Colonic mucosa (tissue), 4 donors: Measurements from ENCODE around the gene SCAF11. TPM values are rescaled to one million over a fixed set of nuclear protein-coding genes. Genes with fewer than 3 reads are reported as not detected.

Source experiments
- DNase-seq: peaks from one replicate; pipeline ENCODE4 v3.0.0-alpha.2; 2020
- H3K27ac ChIP-seq: fragments of 200-600 bp; one replicate; pipeline ENCODE4 v1.8.0; 2021
- H3K27me3 ChIP-seq: fragments of 200-600 bp; one replicate; pipeline ENCODE4 v1.8.0; 2021
- H3K36me3 ChIP-seq: fragments of 200-600 bp; one replicate; pipeline ENCODE4 v1.8.0; 2021
- H3K4me1 ChIP-seq: fragments of 200-600 bp; one replicate; pipeline ENCODE4 v1.8.0; 2021; ENCODE audit warnings: mild to moderate bottlenecking
- H3K4me3 ChIP-seq: fragments of 200-600 bp; one replicate; pipeline ENCODE4 v1.8.0; 2021
- H3K9ac ChIP-seq, 2 donors: one replicate each; pipeline ENCODE4 v1.7.0; 2013; ENCODE audit warnings: control low read depth in 2 of 2, low read depth in 2 of 2, low read length in 2 of 2
- H3K9me3 ChIP-seq: fragments of 200-600 bp; one replicate; pipeline ENCODE4 v1.8.0; 2021
- intact Hi-C: fragments of 100-400 bp; cut with DNase I; formaldehyde crosslinking; loops from one replicate; pipeline ENCODE4 v1.14.1; 2022
- total RNA-seq, 2 donors: library from RNA; stranded (reverse); fragmentation: NEBNext Ultra II Directional in 1 of 2; extraction: Animal tissue kit (Norgen Biotek cat#: 25700) in 1 of 2; gene quantifications; one replicate each; pipeline ENCODE4 v1.2.1, GENCODE V29; 2021
- TF ChIP-seq, protein P1 (sequence below): fragments of 200-600 bp; IDR thresholded peaks from one replicate; pipeline ENCODE4 v1.8.0; 2022; ENCODE audit warnings: antibody characterized with exemption, mild to moderate bottlenecking
- donor health status: healthy.
- donor health status: DM: no; HTN: no; CAD: no.
- donor health status: DM: no; HTN: no; CAD: no.

SCAF11 gene
- total RNA-seq, 2 donors from 2014 or later = 84.8 to 105 TPM

DNA sequence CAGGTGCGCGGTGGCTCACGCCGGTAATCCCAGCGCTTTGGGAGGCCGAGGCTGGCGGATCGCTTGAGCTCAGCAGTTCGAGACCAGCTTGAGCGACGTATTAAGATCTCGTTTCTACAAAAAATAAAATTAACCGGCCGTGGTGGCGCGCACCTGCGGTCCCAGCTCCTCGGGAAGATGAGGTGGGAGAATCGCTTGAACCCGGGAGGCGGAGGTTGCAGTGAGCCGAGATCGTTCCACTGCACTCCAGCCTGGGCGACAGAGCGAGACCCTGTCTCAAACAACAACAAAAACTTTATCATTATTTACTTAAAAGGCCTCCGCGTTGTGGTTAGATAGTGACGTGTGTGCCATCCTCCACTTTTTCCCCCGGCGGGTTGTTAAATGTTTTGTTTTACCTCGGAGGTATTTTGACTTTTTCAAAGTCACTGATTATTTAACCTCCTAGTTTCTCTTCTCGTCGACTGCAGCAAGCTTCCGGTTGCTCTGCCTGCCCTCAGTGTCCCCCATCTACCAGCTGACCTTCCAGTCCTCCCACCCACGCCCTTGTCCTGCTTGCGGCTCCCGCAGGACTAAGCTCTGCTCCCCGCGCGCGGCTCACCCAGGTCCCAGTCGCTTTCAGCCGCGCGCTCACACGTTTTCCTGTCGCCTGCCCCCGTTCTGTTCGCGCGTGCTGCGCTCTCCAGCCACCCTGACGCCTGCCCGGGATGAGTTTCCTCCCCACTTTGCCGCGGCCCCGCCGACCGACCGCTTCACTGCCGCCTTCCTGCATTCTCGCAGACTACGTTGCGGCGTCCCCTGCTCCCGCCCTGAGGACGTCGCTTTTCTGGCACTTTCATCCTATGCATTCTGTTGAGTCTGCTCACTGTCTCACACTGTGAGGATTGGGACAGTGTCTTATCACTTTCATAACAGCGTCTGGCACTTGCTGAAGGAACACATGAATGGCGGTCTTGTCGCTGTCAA lies 1.2 kb upstream of the SCAF11 start:
- Histone ChIP-seq H3K9me3 (no peaks in the 10 kb centered on the region), H3K36me3 (no peaks in the 10 kb centered on the region), H3K27me3 (no peaks in the 10 kb centered on the region), H3K4me1 (peaks cover 8% of the 10 kb centered on the region), H3K4me3 (peak overlapping the region; percentile 59), H3K9ac (peak overlapping the region; percentile 85 to 96), H3K27ac (peak overlapping the region; percentile 92)
- intact Hi-C loops = loop anchor here (2.0 kb wide), 1 partner anchor 263 kb away; the partner anchor contains the start of gene ARID2
- peak; percentile 80 for DNase-seq
- TF ChIP-seq, protein P1, sequence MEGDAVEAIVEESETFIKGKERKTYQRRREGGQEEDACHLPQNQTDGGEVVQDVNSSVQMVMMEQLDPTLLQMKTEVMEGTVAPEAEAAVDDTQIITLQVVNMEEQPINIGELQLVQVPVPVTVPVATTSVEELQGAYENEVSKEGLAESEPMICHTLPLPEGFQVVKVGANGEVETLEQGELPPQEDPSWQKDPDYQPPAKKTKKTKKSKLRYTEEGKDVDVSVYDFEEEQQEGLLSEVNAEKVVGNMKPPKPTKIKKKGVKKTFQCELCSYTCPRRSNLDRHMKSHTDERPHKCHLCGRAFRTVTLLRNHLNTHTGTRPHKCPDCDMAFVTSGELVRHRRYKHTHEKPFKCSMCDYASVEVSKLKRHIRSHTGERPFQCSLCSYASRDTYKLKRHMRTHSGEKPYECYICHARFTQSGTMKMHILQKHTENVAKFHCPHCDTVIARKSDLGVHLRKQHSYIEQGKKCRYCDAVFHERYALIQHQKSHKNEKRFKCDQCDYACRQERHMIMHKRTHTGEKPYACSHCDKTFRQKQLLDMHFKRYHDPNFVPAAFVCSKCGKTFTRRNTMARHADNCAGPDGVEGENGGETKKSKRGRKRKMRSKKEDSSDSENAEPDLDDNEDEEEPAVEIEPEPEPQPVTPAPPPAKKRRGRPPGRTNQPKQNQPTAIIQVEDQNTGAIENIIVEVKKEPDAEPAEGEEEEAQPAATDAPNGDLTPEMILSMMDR = no peak

- intact Hi-C loops = loop anchor here (2.0 to 5.0 kb wide), 2 partner anchors 228 to 261 kb away; partner anchors contain the start of gene ARID2
- Histone ChIP-seq H3K9me3 (no peaks in the 10 kb centered on the region), H3K4me3 (peak overlapping the region; percentile 82), H3K27ac (peak overlapping the region; percentile 100), H3K27me3 (no peaks in the 10 kb centered on the region), H3K36me3 (no peaks in the 10 kb centered on the region), H3K4me1 (peaks cover 8% of the 10 kb centered on the region), H3K9ac (peak overlapping the region; percentile 96 to 98)
- TF ChIP-seq, protein P1 = no peak
- peak; percentile 81 for DNase-seq
These were observed 480 bp downstream of the SCAF11 start for GRCh38 chr12:45989721-45990467.

DNA sequence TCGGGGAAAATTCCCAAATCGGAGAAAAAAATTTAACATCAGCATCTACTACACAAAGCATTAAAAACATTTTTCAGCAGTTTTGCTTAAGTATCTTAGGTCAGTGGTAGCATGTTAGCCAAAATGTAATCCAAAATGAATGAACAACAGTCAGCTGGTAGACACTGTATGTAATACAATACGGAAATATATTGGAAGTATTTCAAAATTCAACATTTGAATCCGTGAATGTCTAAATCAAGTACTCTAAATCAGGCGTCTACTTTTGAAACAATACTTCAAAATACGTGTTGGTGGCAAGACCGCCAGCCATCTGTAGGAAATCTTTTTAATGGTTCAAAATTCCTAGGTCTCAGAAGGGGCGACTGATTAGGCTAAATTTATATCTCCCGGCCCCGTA lies 1.1 kb downstream of the SCAF11 start:
- Histone ChIP-seq H3K36me3 (no peaks in the 10 kb centered on the region), H3K9me3 (no peaks in the 10 kb centered on the region), H3K9ac (peak overlapping the region; percentile 96 to 98), H3K4me3 (peak overlapping the region; percentile 82), H3K4me1 (peaks cover 8% of the 10 kb centered on the region), H3K27me3 (no peaks in the 10 kb centered on the region), H3K27ac (peak overlapping the region; percentile 100)
- intact Hi-C loops = loop anchor here (5.0 kb wide), 1 partner anchor 227 kb away; no protein-coding TSS in a partner anchor
- TF ChIP-seq, protein P1 = no peak
- DNase-seq = no peak

- Histone ChIP-seq H3K4me3 (no peak overlapping the region), H3K36me3 (no peaks in the 10 kb centered on the region), H3K4me1 (peaks cover 8% of the 10 kb centered on the region), H3K9ac (peak overlapping the region in 1 of 2 donors; percentile 32), H3K27me3 (no peaks in the 10 kb centered on the region), H3K9me3 (no peaks in the 10 kb centered on the region), H3K27ac (no peak overlapping the region)
- DNase-seq = no peak
- TF ChIP-seq, protein P1 = no peak
- intact Hi-C loops = loop anchor here (5.0 kb wide), 1 partner anchor 226 kb away; no protein-coding TSS in a partner anchor
These were observed 2.1 kb downstream of the SCAF11 start for GRCh38 chr12:45988264-45988663.

GRCh38 chr12:45987340-45987727 lies 3.0 kb downstream of the SCAF11 start:
- Histone ChIP-seq H3K9me3 (no peaks in the 10 kb centered on the region), H3K36me3 (no peaks in the 10 kb centered on the region), H3K27me3 (no peaks in the 10 kb centered on the region), H3K4me3 (no peak overlapping the region), H3K27ac (no peak overlapping the region), H3K4me1 (peaks cover 8% of the 10 kb centered on the region), H3K9ac (no peak overlapping the region)
- no peak for DNase-seq
- TF ChIP-seq, protein P1 = no peak
- intact Hi-C loops = loop anchor here (5.0 kb wide), 1 partner anchor 225 kb away; no protein-coding TSS in a partner anchor
